ENCODE results near the gene CSN3.

DNA sequence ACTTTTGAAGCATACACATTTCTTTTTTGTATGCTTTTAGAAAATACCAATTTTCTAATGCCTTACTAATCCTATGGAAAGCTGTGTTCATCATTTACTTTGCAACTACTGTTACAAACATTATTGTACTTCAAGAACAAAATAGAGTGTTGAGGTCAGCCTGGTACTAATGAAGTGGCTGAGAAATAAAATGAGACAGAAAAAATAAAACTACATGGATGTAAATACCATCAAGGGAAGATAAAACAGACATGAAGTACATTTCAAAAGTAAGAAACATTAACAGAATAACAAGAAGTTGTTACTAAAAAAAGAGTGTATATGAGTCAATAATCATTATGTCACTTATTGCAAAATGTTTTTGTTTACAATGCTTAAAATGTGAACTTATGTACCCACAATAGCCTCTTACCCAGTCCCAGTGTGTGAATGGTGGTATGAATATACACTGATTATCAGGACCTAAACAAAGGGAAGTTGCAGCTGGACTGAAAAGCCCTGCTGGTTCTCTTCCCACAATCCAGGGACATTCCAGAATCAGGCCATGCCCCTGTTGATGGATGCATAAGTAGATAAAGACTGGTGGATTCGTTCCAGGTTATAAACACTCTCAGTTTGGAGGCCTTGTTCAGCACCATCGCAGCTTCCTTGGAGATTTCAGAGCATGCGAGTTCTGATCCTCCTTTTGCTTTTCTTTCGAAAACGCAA, 2.4 kb upstream of the CSN3 start:
- TF ChIP-seq EZH2 (IDR thresholded peaks at IDR 0.05; ENCODE audit: insufficient read depth, low read length) = no peak
- TF ChIP-seq, protein P1, sequence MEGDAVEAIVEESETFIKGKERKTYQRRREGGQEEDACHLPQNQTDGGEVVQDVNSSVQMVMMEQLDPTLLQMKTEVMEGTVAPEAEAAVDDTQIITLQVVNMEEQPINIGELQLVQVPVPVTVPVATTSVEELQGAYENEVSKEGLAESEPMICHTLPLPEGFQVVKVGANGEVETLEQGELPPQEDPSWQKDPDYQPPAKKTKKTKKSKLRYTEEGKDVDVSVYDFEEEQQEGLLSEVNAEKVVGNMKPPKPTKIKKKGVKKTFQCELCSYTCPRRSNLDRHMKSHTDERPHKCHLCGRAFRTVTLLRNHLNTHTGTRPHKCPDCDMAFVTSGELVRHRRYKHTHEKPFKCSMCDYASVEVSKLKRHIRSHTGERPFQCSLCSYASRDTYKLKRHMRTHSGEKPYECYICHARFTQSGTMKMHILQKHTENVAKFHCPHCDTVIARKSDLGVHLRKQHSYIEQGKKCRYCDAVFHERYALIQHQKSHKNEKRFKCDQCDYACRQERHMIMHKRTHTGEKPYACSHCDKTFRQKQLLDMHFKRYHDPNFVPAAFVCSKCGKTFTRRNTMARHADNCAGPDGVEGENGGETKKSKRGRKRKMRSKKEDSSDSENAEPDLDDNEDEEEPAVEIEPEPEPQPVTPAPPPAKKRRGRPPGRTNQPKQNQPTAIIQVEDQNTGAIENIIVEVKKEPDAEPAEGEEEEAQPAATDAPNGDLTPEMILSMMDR (IDR thresholded peaks at IDR 0.05; ENCODE audit: insufficient read depth, low read depth, low read length) = no peak

All from astrocyte (in vitro differentiated cells and primary cell).